Measurements from ENCODE around the gene CRY1.
A peak's percentile ranks its signal among the peaks of the same experiment; 100 is the strongest.

The CRY1 gene

GRCh38 chr12:107035733-107036132, 57.6 kb downstream of the CRY1 start:
- Histone ChIP-seq H3K27me3 (ENCODE audit: control insufficient read depth in 1 of 2, insufficient read depth in 1 of 2, low read length in 2 of 2) (no peaks in the 10 kb centered on the region), H3K14ac (ENCODE audit: low read length in 2 of 2) (no peak overlapping the region), H3K4me1 (ENCODE audit: control insufficient read depth, insufficient read depth, low read depth, low read length) (no peaks in the 10 kb centered on the region), H3K4me3 (ENCODE audit: insufficient read depth in 1 of 2, low read depth in 1 of 2, low read length in 2 of 2) (no peak overlapping the region), H3K4ac (ENCODE audit: low read depth in 1 of 2, low read length in 2 of 2) (no peak overlapping the region), H3K23ac (ENCODE audit: low read length in 2 of 2) (no peak overlapping the region), H4K8ac (ENCODE audit: low read length) (no peak overlapping the region), H3K9me3 (ENCODE audit: control insufficient read depth, low read length) (no peaks in the 10 kb centered on the region), H4K91ac (ENCODE audit: low read length) (no peak overlapping the region), H3K4me2 (ENCODE audit: low read length, poor library complexity, severe bottlenecking) (no peak overlapping the region), H3K27ac (ENCODE audit: low read length, poor library complexity, severe bottlenecking) (no peak overlapping the region), H2BK15ac (ENCODE audit: low read depth, poor library complexity, severe bottlenecking) (no peak overlapping the region), H2AFZ (ENCODE audit: low read depth, low read length) (no peak overlapping the region), H2BK12ac (ENCODE audit: low read length in 2 of 2) (no peak overlapping the region), H3K9ac (ENCODE audit: low read length) (no peak overlapping the region), H2AK5ac (ENCODE audit: low read length, severe bottlenecking) (no peak overlapping the region), H2BK120ac (ENCODE audit: low read depth, low read length) (no peak overlapping the region), H2BK5ac (ENCODE audit: low read depth, low read length, poor library complexity, severe bottlenecking) (no peak overlapping the region), H3K36me3 (ENCODE audit: control insufficient read depth in 1 of 2, insufficient read depth in 2 of 2, low read depth in 1 of 2, low read length in 2 of 2) (no peaks in the 10 kb centered on the region), H3K79me1 (replicated peaks; ENCODE audit: low read length, poor library complexity, severe bottlenecking) (peaks cover 27% of the 10 kb centered on the region), H3K18ac (ENCODE audit: low read depth in 1 of 2, low read length in 2 of 2) (no peak overlapping the region)
- DNase-seq: no peak
- 98% methylated on average over 2 of the region's 2 CpGs for WGBS

- Histone ChIP-seq H3K9ac (ENCODE audit: low read length) (no peak overlapping the region), H3K36me3 (ENCODE audit: control insufficient read depth in 1 of 2, insufficient read depth in 2 of 2, low read depth in 1 of 2, low read length in 2 of 2) (no peaks in the 10 kb centered on the region), H3K4ac (ENCODE audit: low read depth in 1 of 2, low read length in 2 of 2) (no peak overlapping the region), H2BK120ac (ENCODE audit: low read depth, low read length) (no peak overlapping the region), H3K9me3 (ENCODE audit: control insufficient read depth, low read length) (no peaks in the 10 kb centered on the region), H3K23ac (ENCODE audit: low read length in 2 of 2) (no peak overlapping the region), H3K14ac (ENCODE audit: low read length in 2 of 2) (no peak overlapping the region), H4K8ac (ENCODE audit: low read length) (no peak overlapping the region), H3K4me2 (ENCODE audit: low read length, poor library complexity, severe bottlenecking) (no peak overlapping the region), H3K18ac (ENCODE audit: low read depth in 1 of 2, low read length in 2 of 2) (no peak overlapping the region), H2AK5ac (ENCODE audit: low read length, severe bottlenecking) (no peak overlapping the region), H3K27ac (ENCODE audit: low read length, poor library complexity, severe bottlenecking) (no peak overlapping the region), H4K91ac (ENCODE audit: low read length) (no peak overlapping the region), H3K27me3 (ENCODE audit: control insufficient read depth in 1 of 2, insufficient read depth in 1 of 2, low read length in 2 of 2) (no peaks in the 10 kb centered on the region), H2BK12ac (ENCODE audit: low read length in 2 of 2) (no peak overlapping the region), H3K4me1 (ENCODE audit: control insufficient read depth, insufficient read depth, low read depth, low read length) (peaks cover 1% of the 10 kb centered on the region), H3K4me3 (ENCODE audit: insufficient read depth in 1 of 2, low read depth in 1 of 2, low read length in 2 of 2) (no peak overlapping the region), H3K79me1 (replicated peaks; ENCODE audit: low read length, poor library complexity, severe bottlenecking) (peaks cover 30% of the 10 kb centered on the region), H2AFZ (ENCODE audit: low read depth, low read length) (no peak overlapping the region), H2BK5ac (ENCODE audit: low read depth, low read length, poor library complexity, severe bottlenecking) (no peak overlapping the region), H2BK15ac (ENCODE audit: low read depth, poor library complexity, severe bottlenecking) (no peak overlapping the region)
- DNase-seq: no peak
- 93% methylated on average over 9 of the region's 9 CpGs for WGBS
Observed at GRCh38 chr12:107033758-107034739, 59.3 kb downstream of the CRY1 start.

GRCh38 chr12:107032266-107032665, 61.1 kb downstream of the CRY1 start:
- DNase-seq: no peak
- no peak overlapping the region for H2BK120ac ChIP-seq (ENCODE audit: low read depth, low read length)
- no peak overlapping the region for H2AK5ac ChIP-seq (ENCODE audit: low read length, severe bottlenecking)
- H2AFZ ChIP-seq (ENCODE audit: low read depth, low read length): no peak overlapping the region
- H4K8ac ChIP-seq (ENCODE audit: low read length): no peak overlapping the region
- H3K79me1 ChIP-seq (replicated peaks; ENCODE audit: low read length, poor library complexity, severe bottlenecking): peaks cover 24% of the 10 kb centered on the region
- H3K9ac ChIP-seq (ENCODE audit: low read length): no peak overlapping the region
- no peak overlapping the region for H4K91ac ChIP-seq (ENCODE audit: low read length)
- no peak overlapping the region for H3K18ac ChIP-seq (ENCODE audit: low read depth in 1 of 2, low read length in 2 of 2)
- H3K27me3 ChIP-seq (ENCODE audit: control insufficient read depth in 1 of 2, insufficient read depth in 1 of 2, low read length in 2 of 2): no peaks in the 10 kb centered on the region
- no peak overlapping the region for H2BK5ac ChIP-seq (ENCODE audit: low read depth, low read length, poor library complexity, severe bottlenecking)
- no peaks in the 10 kb centered on the region for H3K36me3 ChIP-seq (ENCODE audit: control insufficient read depth in 1 of 2, insufficient read depth in 2 of 2, low read depth in 1 of 2, low read length in 2 of 2)
- H3K4me1 ChIP-seq (ENCODE audit: control insufficient read depth, insufficient read depth, low read depth, low read length): peaks cover 1% of the 10 kb centered on the region
- no peaks in the 10 kb centered on the region for H3K9me3 ChIP-seq (ENCODE audit: control insufficient read depth, low read length)
- no peak overlapping the region for H3K4ac ChIP-seq (ENCODE audit: low read depth in 1 of 2, low read length in 2 of 2)
- no peak overlapping the region for H3K27ac ChIP-seq (ENCODE audit: low read length, poor library complexity, severe bottlenecking)
- H3K4me3 ChIP-seq (ENCODE audit: insufficient read depth in 1 of 2, low read depth in 1 of 2, low read length in 2 of 2): no peak overlapping the region
- 92% methylated on average over 7 of the region's 7 CpGs for WGBS
- H2BK15ac ChIP-seq (ENCODE audit: low read depth, poor library complexity, severe bottlenecking): no peak overlapping the region
- H3K4me2 ChIP-seq (ENCODE audit: low read length, poor library complexity, severe bottlenecking): no peak overlapping the region
- no peak overlapping the region for H3K23ac ChIP-seq (ENCODE audit: low read length in 2 of 2)
- H2BK12ac ChIP-seq (ENCODE audit: low read length in 2 of 2): no peak overlapping the region
- no peak overlapping the region for H3K14ac ChIP-seq (ENCODE audit: low read length in 2 of 2)

GRCh38 chr12:107031061-107031460, 62.3 kb downstream of the CRY1 start:
- H3K27me3 ChIP-seq (ENCODE audit: control insufficient read depth in 1 of 2, insufficient read depth in 1 of 2, low read length in 2 of 2): no peaks in the 10 kb centered on the region
- no peak overlapping the region for H3K4ac ChIP-seq (ENCODE audit: low read depth in 1 of 2, low read length in 2 of 2)
- H3K23ac ChIP-seq (ENCODE audit: low read length in 2 of 2): no peak overlapping the region
- H3K9me3 ChIP-seq (ENCODE audit: control insufficient read depth, low read length): no peaks in the 10 kb centered on the region
- no peak overlapping the region for H3K27ac ChIP-seq (ENCODE audit: low read length, poor library complexity, severe bottlenecking)
- H2BK15ac ChIP-seq (ENCODE audit: low read depth, poor library complexity, severe bottlenecking): no peak overlapping the region
- H3K14ac ChIP-seq (ENCODE audit: low read length in 2 of 2): no peak overlapping the region
- no peak overlapping the region for H4K91ac ChIP-seq (ENCODE audit: low read length)
- no peak overlapping the region for H2BK5ac ChIP-seq (ENCODE audit: low read depth, low read length, poor library complexity, severe bottlenecking)
- DNase-seq: peak; percentile 14
- H2AFZ ChIP-seq (ENCODE audit: low read depth, low read length): no peak overlapping the region
- H4K8ac ChIP-seq (ENCODE audit: low read length): no peak overlapping the region
- no peak overlapping the region for H3K9ac ChIP-seq (ENCODE audit: low read length)
- H2BK120ac ChIP-seq (ENCODE audit: low read depth, low read length): no peak overlapping the region
- peaks cover 1% of the 10 kb centered on the region for H3K4me1 ChIP-seq (ENCODE audit: control insufficient read depth, insufficient read depth, low read depth, low read length)
- H2AK5ac ChIP-seq (ENCODE audit: low read length, severe bottlenecking): no peak overlapping the region
- no peak overlapping the region for H3K18ac ChIP-seq (ENCODE audit: low read depth in 1 of 2, low read length in 2 of 2)
- H3K4me3 ChIP-seq (ENCODE audit: insufficient read depth in 1 of 2, low read depth in 1 of 2, low read length in 2 of 2): no peak overlapping the region
- no peaks in the 10 kb centered on the region for H3K36me3 ChIP-seq (ENCODE audit: control insufficient read depth in 1 of 2, insufficient read depth in 2 of 2, low read depth in 1 of 2, low read length in 2 of 2)
- H2BK12ac ChIP-seq (ENCODE audit: low read length in 2 of 2): no peak overlapping the region
- WGBS: 91% methylated on average over 2 of the region's 2 CpGs
- H3K4me2 ChIP-seq (ENCODE audit: low read length, poor library complexity, severe bottlenecking): no peak overlapping the region
- H3K79me1 ChIP-seq (replicated peaks; ENCODE audit: low read length, poor library complexity, severe bottlenecking): peaks cover 19% of the 10 kb centered on the region
